Esophagus mucosa (tissue), 1 donor: Measurements from ENCODE around the gene SLC4A8. TPM values are rescaled to one million over a fixed set of nuclear protein-coding genes. Genes with fewer than 3 reads are reported as not detected.
A peak's percentile ranks its signal among the peaks of the same experiment; 100 is the strongest.

Experiments
- ATAC-seq: fragments of 200-7000 bp; cut with Tn5 transposase; one replicate; pipeline ENCODE4 v1.9.1; 2020
- total RNA-seq: library from RNA; stranded (reverse); gene quantifications from one replicate; pipeline ENCODE4 v1.2.4, GENCODE V29; 2023
- donor health status: DM: yes; HTN: yes; CAD: no.

The SLC4A8 gene
- 0.20 TPM for total RNA-seq

DNA sequence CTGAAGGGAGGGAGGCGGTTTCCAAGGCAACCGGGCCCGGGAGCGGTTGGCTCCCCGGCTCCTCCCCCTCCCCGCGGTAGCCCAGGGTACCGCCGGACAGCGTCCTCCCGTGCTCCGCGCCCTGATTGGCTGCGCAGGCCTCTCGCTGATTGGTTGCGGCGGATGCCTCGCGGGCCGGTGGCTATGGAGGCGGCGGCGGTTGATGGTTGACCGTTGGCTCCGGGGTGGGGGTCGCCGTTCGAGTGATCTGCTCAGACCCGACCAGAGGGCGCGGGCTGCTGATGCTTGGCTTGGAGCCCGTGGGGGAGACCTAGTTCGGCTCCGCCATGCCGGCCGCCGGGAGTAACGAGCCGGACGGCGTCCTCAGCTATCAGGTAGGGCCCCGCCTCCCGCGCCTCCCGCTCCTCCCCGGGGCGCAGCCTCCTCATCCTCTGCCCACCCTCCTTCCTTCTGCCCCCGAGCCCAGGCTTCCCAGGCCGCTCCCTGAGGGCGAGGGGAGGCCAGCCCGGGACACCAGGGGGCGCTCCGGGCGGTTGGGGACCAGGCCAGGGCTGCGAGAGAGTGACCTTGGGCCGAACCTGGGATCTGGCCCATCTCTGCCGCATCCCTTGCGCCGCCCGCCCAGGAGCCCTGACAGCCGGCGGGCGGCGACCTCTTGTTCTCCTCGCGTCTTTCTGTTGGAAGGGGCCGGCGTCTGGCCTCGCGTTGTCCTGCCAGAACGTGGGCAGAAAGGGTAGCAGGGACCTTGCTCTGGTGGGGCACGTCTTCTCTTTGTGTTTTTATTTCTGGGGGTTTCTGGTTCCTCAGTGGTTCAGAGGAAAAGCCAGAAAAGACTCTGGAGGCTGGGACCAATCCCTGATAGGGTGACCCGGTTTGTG lies at the start of gene SLC4A8:
SLC4A8 (plus strand) TSS at position 170 of the 878 bp plus-strand sequence; CDS start at position 327, 157 bp downstream.
- peak; percentile 75 for ATAC-seq

GRCh38 chr12:51374856-51375255 lies 49.8 kb upstream of the SLC4A8 start:
- ATAC-seq, result no peak

DNA sequence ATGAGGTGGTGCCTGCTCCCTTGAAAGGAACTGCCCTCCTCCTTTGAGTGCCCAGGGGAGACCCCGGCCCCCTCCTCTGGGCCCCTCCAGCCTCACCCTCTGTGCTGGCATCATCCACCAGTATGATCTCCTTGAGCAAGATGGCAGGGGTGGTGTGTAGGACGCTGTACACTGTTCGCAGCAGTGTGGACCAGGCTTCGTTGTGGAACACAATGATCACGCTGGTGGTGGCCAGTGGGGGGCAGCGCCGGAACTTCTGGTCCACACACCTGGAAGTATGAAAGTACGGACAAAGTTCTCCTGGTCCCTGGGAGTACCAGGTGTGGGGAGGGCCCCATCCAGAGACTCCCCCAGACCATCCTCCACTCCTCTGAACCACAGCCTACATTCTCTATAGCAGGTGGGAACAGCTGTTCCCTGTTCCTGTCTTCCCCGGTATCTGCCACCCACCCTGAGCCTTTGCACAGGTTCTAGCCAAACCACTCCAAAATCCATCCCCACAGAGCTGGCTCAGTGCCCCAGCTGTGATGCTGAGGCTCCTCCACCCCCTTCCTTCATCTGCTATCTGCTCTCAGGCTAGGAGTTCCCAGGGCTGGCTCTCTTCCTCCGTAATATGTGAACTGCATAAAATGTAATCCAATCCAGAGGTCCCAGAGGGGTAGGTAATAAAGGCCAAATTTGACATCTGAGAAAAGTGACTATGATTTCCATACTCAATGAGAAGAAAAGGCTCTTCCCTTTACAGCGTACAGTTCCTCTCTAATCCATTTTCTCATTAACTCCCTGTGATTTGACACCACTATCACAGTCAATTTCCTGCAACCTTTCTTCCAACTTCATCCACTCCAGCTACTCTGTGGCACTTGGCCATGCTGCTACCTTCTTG lies 47.3 kb upstream of the SLC4A8 start:
- no peak for ATAC-seq

GRCh38 chr12:51378749-51379148 lies 45.9 kb upstream of the SLC4A8 start:
- ATAC-seq, result no peak

DNA sequence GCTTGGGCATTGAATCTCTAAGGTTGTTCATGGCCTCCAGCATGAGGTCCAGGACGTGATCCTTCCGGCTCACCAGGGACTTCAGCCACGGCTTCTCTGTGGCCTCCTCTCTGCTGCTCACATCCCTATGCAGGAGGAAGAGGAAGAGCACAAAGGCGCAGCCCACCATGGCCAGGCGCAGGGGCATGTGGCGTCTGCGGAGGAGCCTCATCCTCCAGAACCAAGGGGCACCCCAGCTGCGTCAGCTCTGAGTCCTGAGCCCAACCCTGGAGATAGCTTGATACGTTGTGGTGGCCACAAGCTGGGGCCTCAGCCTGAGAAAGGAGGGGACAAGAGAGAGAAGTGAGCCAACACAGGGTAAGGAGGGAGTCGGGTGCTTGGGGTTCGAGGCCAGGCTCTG lies 45.1 kb upstream of the SLC4A8 start:
- no peak for ATAC-seq

DNA sequence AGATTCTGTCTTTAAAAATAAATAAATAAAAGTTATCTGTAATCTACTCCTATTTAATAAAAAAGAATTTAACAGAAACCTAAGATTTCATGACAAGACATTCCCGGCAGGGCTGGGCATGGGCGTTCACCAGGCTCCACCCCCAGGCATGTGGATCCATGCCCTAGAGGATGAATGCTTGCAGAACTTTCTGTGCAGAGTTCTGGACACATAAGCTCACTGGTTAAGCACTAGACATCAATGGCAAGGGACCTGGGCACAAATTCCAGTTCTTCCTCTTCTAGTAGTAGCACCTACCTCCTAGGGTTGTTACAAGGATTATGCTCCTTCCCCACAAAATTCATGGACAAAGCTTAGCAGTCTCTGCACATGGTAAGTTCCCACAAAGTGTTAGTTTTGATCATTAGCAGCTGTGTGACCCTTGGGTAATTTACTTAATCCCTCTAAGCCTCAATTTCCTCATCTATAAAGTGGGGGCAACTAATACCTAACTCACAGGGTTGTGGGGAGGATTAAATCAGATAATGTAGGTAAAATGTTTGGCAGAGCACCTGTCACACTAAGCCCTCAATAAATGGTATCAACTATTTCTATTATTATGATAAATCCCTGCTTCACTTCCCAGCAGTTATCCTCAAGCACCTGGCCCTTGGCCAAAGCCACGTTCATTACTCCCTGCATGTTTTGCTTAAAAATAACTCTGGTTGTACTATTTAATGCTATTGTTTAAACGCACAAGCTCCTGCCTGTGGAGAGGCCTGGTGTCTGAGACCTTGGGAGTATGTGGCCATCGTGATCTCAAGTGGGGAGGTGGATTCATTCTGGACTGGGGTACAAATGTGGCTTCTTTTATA lies 43.2 kb upstream of the SLC4A8 start:
- peak; percentile 73 for ATAC-seq

- peak; percentile 2 for ATAC-seq
These were observed 42.5 kb upstream of the SLC4A8 start for GRCh38 chr12:51382173-51382572.

DNA sequence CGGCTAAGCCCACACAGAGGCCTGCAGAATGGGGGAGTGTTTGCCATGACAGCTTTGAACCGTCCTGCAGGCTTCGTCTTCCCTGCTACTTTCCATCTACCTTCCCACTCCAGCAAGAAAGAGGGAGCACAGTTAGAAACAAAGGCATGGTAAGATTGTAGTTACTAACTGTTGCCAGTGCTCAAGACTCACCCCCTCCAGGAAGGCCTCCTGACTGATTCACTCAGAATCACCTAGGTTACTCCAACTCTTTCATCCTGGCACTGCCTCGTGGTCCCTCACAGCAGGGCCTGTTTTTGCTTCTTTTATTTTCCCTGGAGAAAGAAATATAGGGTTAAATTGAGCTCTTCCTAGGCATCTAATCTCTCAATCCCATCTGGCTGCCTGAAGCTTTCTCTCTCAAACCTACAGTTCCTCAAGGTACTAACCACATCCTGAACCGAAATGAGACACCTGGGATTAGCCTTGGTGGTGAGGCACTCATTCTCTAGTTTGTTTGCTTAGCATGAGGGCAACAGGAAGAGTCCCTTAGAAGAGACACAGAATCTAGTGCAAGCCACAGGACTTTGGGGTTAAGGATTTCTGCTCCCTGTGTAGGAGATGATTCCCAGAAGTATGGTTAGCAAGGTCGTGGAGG lies 41.2 kb upstream of the SLC4A8 start:
- no peak for ATAC-seq

- no peak for ATAC-seq
These were observed 38.3 kb upstream of the SLC4A8 start for GRCh38 chr12:51386351-51386750.

DNA sequence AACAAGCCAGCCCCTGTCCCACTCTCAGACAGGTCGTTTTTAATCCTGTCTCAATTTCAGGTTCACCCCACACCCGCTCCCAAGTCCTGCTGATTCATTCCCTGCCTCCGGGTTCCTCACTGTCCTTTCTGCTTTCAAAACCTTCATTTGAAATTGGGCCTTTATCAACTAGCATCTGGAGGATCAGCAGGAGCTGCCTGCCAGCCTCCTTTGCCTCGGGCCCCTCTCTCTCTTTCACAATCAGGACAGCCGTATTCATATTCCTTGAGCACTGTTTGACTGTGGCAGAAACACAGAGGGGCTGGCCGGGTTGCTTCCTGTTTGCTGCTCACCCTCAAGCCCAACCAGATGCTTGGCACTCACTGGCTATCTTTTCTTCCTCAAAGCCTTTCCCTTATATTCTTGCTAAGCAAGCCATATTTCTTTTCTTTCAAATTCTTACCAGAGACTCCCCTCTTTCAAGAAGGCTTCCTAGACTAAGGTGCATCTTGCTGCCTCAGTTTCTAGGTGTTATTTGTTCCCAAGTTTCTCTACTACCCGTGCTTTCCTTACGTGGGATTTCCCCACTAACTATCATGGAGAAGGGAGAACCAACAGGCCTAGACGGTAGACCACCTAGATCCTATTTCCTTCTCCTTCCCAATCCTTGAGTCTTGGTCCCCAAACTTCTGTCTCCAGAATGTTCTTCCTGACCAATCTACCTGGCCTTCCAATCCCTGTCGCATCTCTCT lies 36.4 kb upstream of the SLC4A8 start:
- peak; percentile 13 for ATAC-seq

DNA sequence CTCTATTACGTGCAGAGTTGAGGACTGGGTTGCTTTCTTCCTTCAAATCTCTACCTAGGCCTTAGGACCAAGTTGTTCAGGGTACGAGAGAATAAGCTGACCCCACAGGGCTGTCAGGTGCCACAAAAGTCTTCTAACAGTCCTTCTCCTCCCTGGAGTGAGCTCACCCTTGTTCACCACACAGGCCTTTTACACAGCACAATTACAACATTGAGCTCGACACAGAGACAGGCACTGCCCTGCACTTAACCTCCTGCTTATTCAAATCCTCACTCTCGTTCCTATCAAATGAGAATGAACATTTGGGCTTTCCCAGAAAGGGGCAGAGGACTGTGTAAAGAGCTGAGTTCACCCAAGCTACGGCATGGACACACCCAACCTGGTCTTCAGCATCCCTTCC lies 35.8 kb upstream of the SLC4A8 start:
- peak; percentile 7 for ATAC-seq

DNA sequence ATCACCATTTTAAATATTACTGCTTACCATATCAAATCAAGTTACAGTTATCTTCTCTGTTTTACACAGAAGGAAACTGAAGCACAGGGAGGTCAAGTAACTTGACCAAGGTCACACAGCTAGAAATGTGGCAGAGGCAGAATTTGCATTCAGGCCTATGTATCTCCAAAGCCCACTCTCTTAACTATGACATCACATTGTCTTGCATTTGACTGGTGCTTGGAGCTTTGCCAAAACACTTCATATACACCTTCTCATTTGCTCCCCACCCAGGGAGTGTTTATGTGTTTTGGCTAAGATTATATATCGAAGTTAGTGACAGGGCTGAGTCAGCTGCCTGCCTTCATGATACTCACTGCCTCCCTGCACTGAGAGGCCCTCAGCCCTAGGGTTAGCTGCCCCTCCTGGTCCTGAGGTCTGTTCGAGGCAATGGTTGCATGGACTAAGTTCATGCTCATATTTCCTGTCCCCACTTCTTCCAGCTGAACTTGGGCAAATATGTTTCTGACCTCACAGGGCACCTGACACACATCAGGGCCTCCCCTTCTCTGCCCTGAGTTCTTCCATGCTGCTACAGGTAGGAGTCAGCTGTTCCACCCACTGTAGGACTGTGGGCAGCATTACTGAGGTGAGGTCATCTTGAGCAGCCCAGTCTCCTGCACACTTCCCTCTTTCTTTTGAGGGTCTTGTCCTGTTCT lies 35.2 kb upstream of the SLC4A8 start:
- ATAC-seq, result peak; percentile 41

DNA sequence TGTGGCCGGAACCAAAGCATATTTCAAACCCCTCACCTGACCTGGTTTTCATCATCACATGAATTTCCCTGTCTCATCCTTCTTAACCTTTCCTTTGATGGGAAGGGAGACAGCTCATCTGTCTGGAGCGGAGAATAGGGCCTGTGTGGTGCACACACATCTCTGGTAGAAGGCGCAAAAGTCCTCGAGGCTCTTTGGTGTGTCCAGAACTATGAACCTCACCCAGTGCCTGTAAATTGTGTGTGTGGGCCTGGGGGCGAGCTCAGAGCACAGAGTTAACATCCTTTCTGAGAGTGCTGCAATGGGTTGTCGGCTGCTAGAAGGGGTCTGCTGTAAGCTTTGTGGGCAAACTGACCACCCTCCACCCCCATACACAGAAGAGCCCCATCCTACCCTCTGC lies 34.2 kb upstream of the SLC4A8 start:
- no peak for ATAC-seq

- peak; percentile 7 for ATAC-seq
These were observed 33.7 kb upstream of the SLC4A8 start for GRCh38 chr12:51390891-51391282.

DNA sequence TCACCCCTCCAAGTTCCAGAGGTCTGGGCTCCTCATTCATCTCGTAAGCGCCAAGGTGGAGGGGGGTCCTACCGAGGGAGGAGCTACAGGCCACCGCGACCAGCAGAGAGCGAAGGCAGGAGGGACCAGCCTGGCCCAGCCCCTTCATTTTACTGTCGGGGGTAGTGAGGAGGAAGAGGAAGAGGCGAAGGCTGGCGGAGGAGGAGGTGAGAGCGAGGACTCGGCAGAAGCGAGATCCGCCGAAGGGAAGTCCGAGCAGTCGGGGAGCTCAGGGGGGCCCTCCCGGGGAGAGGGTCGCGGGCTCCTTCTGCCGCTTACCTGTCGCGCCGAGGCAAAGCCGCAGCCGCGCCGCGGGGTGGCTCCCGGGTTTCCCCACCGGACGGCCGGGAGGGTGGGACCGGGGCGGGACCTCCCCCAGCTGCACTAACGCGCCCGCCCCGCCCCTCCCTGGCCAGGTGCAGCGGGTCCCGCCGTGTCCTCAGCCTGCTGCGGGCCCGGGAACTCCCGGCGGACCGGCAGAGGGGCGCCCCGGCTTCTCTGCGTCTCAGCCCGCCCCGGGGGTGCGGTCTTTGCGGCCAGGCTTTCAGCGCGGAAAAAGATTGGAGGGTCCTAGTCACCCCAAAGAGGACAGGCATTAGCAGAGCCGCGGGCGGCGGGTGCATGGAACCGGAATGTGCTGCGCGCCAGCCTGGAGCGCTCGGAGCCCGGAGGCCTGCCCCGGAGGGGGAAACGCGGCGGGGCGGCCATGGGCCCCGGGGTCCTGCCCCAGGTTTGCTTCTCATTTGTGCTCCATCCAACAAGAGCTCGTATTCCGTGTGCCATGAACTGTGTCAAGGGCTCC lies 33.1 kb upstream of the SLC4A8 start, which contains the start of gene GALNT6:
GALNT6 (minus strand) TSS at position 124 of the 841 bp plus-strand sequence. CDS start 11,625 bp downstream, outside the sequence.
- ATAC-seq, result peak; percentile 46

DNA sequence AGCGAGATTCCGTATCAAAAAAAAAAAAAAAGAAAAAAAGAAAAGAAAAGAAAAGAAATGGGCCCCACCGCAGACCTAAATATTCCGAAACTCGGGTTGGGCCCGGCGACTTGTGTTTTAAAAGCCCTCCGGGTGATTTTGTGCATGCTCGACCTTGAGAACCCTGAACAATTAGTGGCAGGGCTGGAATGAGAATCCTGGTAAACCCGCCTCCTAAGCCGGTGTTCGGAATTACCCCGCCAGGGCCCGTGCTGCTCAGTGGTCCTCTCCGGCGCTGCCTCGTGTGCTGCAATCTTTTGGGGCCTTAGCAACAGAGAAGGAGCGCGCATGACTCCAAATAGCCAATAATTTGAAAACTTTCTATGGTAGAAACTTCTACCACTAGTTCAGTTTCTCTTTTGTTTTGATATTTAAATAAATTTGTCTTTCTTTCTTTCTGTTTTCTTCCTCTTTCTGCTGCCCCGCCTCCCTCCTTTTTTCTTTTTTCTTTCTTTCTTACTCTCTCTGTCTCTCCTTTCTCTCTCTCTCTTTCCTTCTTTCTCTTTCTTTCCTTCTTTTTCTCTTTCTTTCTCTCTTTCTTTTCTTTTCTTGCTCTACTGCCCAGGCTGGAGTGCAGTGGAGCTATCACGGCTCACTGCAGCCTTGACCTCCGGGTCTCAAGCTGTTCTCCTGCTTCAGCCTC lies 31.9 kb upstream of the SLC4A8 start:
- no peak for ATAC-seq

- ATAC-seq, result peak; percentile 81
These were observed 30.7 kb upstream of the SLC4A8 start for GRCh38 chr12:51393676-51394545.
